Measurements from ENCODE around the gene TMEM269. TPM values are rescaled to one million over a fixed set of nuclear protein-coding genes. Genes with fewer than 3 reads are reported as not detected.
A peak's percentile ranks its signal among the peaks of the same experiment; 100 is the strongest.

TMEM269 gene, protein sequence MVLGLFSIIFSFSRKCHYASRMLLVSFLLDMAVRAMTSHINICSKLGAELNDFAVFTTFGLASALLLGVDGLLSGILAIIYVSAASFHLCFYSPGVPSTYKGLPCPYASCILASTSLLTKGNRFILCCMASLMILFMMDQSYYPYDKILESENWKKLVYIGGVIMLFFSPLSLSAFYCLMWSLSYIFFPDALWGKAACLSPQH
- total RNA-seq (2014; rRNA removed; shearing (Covaris generic)), result 0.03 TPM in 1 of 2 replicates, not detected in the other

DNA sequence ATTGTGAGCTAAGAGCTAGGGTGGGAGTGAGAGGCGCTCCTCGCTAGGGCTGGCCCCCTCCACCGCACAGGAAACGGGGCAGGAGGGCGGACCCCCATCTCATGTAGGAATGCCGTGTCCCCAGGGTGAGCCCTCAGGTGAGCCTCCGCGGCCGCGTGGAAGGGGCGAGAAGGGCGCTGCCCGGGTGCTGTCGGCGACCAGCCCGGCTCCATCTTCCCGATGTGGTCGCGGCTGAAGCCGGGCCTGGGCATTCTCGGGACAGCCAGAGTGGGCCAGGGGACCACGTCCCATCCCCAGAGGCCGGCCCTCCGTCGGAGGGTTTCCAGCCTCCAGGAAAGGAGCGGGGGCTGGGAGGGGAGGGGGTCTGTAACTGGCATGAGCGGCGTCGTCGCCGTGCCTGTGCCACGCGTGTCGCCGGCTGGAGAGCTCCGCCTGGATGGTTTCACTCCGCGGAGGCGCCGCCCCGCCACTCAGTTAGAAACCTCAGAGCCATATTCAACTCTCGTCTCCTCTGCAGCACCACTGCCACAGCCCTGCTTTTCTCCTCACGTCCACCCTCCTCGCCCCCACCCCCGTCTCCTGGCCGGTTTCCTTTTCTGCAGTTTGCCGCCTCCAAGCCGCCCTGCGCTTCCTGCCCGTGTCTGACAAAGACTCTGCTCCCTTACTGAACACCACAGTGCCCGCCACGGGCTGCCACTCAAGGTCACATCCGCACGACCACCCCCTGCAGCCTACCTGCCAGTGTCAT, at the start of gene TMEM269:
Gene TMEM269, plus strand, starts transcription at position 46 of the 748 bp plus-strand sequence. CDS start 4,903 bp downstream, outside the sequence.
- DNase-seq (ENCODE audit: low read depth), result peak; percentile 17

DNA sequence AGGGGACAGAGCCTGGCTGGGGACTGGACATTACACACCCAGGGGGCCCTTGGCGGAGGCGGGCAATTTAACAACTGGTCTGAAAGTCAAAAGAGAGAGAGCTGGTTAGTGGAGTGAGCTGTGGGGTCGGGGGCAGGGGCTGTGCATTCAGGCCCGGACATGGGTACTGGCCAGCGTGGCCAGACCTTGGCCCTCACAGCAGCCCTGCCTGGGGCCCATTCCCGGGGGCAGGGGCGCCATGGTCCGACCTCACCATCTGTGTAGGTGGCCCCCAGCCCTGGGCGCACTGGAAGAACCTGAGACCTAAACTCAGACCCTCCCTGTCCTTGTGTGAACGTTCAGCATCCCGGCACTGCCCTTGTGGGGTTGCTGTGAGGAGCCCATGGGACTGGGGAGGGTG, 49.7 kb upstream of the TMEM269 start:
- DNase-seq (ENCODE audit: low read depth), result no peak

DNA sequence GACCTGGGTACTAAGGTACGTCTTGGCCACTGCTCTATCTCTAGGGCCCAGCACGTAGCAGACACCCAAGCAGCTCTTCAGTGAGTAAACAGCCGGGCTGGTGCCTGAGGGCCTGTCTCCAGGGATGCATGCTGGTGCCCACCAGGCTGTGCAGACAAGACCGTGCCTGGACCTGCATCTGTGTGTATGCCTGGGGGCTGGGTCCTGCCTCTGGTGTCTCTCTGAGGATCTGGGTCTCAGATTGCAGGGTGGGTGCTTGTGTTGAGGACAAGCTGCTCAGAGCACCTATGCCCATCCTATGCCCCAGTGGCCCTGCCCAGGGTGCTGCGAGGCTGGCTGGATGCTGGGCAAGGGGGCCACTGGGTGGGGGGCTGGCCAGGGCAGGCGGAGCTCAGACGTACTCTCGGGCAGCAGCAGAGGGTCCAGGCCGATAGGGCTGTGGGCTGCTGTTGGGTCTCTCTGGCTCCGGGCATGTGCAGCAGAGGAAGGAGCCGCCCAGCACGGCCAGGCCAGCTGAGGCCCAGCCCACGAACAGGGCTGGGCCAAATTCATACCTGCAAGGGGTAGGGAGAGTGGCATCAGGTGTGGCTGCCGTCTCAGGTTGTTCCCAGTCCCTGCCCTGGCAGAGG, 49.2 kb upstream of the TMEM269 start:
- DNase-seq (ENCODE audit: low read depth), result no peak

DNA sequence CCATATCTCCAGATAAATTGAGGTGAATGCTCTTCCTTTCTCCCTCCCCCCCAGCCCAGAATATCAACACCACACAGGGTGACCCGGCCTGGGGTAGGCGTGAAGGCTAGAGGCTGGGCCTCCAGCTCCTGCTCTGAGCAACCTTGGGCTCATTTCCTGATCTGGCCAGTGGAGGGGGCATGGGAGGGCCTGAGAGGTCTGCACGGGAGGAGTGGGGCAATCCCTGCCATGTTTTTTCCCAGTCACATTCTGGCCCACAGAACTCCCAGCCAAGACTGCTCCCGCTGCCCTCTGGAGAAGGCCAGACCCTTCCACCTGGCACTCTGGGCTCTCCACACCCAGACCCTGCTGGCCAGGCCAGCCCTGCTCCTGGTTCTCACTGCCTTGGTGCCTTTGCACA, 48.6 kb upstream of the TMEM269 start:
- DNase-seq (ENCODE audit: low read depth), result peak; percentile 43

DNA sequence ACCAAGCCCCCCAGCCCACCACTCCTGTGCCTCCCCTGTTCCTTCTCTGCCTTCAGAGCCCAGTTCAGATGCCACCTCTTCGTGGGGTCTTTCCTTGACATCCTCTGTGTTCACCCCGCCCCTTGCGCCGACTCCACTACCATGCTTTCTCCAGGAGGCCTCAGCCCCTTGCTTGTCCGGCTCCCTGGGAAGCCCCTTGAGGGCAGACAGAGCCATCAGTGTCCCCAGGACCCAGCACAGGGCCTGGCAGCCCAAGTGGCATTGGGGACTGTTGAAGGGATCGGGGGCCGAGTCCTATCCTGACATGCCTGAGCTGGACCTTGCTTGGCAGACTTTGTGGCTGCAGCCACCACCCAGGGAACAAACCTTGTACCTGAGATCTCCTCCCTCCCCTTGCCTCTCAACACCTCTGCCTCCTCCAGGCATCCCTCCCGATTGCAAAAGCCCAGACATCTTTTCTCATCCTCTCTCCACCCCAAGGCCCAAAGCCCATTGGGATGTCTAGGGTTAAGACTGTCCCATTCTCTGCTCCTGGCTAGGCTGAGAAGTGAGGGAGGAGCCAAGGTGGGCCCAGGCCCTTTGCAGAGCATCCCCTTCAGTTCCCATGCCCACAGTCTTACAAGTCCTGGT, 48.1 kb upstream of the TMEM269 start:
- DNase-seq (ENCODE audit: low read depth), result no peak

DNA sequence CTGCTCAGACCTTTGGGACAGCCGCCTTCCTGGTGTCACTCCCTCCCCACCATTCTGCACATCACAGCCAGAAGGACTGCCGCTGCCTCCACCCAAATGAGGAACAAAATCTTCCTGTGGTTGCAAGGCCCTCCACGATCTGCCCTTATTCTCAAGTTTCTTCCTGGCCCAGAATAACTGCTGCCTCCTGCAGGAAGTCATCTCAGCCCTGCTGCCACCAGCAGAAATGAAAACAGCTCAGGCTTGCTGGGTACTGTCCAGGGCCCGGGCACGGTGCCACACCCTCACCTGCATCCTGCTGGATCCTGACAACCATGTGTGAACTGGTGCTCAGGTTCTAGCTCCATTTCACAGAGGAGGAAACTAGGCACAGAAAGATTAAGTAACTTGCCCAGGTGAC, 47.5 kb upstream of the TMEM269 start:
- no peak for DNase-seq (ENCODE audit: low read depth)

DNA sequence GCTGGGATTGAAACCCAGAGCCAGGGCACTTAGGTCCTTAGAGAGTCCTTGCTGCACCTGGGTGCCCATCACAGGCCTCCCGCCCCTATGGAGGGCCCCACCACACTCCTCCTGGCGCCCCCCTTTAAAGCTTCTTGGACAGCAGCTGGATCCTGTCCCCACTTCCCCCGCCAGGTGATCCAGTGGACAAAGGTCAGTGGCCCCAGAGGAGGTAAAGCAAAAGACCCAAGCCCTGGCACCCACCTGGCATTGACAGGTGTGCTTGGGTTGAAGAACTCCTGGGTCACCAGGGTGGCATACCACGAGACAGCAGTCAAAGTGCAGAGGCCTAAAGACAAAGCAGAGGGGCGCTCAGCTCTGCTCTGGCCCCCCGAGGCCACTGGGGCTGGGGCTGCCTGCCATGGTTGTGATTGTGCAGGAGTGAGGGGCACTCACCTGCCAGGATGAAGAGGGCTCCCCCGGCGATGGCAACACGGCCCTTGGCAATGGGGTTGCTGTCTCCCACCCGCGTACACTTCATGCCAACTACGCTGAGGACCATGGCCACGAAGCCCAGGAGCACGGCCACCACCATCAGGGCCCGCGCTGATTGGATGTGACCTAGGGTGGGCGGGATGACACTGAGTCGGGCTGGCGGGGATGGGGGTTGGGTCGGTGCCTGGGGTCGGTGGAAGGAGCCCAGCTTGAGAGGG, 46.7 kb upstream of the TMEM269 start:
- no peak for DNase-seq (ENCODE audit: low read depth)

DNA sequence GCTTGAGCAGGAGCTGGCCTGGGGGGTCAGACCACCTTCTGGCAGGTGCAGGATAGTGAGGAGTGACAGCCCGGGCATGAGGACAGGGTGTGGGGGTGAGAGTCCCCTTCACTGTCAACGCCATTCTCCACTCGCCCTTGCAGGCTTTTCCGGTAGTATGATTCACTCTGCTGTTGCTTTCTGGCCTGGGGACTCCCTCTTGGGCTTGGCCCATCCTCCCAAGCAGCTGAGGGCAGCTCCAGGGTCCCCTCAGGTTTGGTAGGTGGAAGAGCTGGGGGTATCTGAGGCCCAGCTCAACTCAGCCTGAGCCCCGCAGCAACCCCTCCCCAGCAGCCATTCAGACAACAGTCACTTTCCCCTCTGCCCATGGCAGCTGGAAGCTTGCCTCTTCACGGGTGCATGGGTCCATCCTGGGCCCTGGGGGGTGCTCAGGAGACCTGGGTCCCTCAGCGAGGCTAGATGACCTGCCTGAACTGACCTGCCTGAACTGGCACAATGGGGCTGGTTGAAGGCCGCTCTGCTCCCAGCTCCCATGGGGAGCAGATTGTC, 46.0 kb upstream of the TMEM269 start:
- DNase-seq (ENCODE audit: low read depth), result no peak

DNA sequence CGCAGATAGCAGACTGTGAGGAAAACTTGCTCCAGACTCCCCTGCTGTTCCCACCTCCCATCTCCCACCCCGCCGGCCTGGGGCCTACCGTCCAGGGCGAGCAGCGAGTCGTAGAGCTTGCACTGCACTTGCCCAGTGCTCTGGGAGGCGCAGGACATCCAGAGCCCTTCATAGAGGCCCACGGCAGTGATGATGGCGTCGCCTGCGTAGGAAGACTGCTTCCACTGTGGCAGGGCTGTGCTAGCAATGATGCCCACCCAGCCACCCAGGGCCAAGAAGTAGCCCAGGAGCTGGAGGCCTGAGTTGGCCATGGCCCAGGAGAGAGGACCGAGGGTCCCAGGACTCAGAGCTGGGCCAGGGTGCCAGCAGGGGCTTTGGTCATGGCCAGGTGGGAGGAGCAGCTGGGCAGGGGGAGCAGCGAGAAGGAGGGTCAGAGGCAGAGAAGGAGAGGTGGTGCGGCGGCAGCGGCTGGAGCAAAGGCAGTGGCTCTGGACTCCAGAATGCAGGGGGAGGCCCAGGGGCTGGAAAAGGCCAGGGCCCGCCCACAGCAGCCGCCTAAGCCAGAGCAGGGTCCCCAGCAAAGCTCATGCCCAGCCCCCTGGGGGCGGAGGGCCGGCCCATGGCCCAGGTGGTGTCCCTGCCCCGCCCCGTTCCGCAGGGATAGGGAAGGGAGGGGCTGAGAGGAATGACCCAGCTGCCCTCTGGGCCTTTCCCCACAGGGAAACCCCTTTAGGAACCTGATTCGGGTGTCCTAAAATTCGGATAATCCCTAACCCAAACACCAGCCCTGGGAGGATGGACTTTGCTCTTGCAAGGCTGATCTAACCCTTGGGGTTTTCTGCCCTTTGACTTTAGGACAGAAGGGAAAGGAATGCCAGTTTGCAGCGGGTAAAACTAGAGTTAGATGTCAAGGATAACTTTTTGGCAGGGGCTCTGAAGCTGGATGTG, 44.8 kb upstream of the TMEM269 start, which contains the start of gene CLDN19:
Gene CLDN19, minus strand, starts transcription at position 484 of the 948 bp plus-strand sequence. Its CDS starts 173 bp downstream, at position 311.
- no peak for DNase-seq (ENCODE audit: low read depth)

DNA sequence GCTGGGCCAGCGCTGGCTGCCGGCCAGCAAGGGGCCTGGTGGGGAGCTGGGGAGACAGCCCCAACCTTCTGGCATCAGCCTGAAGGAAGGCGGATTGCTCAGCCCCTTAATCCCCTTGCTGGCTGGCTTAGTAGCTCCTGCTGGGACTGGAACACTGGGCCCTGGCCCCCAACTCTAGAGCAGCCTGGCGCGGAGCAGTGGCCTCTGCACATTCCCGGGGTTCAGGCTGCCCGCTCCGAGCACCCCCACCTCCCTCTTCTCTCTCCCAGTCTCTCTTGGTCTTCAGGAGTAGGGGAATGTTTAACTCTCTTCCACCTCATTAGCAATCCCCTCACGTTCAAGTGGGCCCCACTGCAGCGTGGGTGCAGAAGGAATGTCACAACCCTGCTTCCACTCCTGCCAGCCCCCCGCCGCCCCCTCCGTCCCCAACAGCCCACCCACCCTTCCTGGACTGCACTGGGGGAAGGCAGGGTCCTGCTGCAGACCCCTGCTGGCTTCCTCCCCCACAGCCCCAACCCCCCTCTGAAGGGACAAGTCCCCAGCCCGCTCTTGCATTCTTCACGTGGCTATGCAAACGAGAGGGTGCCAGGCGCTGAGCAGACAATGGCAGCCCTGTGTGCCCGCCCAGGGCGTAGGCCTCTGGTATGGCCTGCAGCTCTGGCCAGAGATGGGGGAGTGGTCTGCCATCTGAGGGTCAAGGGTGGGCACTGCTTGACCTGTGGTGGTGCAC, 43.8 kb upstream of the TMEM269 start:
- no peak for DNase-seq (ENCODE audit: low read depth)

DNA sequence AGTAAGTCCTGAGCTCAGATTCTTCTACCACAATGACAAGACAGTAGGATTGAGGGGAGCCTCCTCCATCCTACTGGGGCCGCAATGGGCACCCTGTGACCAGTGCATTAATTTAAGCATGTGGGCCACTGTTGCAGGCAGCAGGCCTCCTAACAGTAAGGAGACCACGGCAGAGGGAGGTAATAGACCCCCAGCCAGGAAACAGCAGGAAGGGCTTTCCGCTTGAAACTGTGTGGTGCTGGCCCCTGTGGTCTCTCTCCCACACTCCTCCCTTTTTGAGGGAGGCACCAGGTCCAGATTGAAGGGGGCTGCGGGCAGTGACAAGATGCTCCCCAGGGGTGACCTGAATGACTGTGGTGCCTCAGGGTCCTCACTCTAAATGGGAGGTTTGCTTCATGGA, 43.1 kb upstream of the TMEM269 start:
- DNase-seq (ENCODE audit: low read depth), result no peak

DNA sequence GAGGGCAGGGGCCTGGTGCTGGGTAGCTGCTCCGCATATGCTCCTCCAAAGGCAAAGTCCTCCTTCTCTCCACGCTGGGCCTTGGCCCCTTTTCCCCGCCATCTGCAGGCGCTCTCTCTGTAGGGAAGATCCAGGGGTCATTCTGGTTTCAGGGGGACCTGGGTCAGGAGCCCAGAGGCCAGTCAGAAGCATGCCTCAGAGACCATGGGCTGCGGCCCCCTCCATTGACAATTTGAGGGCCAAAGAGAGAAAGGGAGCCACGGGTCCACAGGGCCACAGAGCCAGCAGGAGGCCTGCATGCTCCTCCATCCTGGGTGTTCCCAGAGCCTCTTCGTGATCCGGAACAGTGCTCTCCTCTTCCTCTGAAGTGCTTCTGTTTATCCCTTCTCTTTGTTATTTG, 42.6 kb upstream of the TMEM269 start:
- no peak for DNase-seq (ENCODE audit: low read depth)

DNA sequence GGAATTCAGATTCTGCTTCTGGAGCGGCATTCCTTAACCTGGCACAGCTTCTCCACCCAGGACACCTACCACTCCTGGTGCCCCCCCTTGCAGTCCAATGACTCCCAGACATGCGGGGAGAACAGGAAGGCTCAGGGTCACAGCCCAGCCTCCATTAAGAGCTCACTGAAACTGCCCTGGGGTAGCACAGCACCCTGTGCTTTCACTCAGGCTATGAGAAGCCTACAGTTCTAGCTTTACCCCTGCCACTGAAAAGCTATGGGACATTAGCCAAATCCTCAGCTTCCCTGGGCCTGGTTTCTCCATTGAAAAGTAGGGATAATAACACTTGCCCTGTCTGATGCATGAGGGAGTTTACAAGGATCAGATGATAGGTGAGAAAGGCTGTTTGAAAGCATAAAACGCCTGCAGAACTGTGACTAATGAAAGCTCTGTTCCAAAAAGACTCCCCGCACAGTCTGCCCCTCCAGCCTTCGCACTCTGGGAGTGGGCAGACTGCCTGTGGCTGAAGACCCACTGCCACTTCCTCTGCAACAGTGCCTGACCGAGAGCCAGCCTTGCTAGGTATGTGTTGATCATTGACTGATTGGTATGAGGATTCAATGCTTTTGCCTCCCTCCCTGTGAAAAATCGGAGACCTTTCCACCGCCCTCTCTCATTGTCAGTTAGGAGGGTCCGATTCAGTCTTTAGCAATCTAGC, 42.0 kb upstream of the TMEM269 start:
- DNase-seq (ENCODE audit: low read depth), result no peak

DNA sequence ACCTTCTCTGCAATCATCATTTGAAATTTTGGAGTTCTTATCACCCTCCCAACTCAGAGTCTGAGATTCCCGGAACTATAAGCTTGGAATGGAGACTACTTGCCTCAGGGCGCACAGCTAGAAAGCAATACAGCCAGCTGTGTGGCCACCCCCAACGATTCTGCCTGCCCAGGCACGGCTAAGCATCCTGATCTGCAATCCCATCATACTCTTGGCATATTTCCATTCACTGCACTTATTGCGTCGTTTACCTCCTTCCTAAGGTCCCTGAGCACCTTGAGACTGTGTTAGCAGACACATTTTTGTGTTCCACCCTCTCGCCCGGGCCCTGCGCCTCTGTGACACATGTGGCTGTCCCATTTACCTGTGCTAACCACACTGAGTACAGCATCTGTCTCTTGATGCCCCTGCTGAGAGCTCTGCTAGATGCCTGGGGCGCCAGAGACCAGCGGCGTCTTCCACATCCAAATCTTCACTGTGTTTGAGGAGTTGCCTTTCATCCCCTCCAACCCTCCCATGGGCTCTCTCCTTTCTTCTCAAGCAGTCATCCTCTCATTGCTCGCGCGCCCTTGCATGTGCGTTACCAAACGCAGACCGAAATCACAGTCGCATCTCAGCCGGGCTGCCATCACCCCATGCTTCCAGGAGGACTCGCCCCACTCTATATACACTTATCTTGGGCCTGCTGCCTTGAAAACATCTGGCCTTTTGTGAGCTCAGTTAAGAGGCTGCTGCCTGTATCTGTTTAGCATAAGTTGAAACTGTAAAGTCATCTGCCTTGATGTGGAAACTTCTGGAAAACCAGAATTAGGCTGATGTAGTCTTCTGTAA, 41.3 kb upstream of the TMEM269 start:
- DNase-seq (ENCODE audit: low read depth), result no peak

DNA sequence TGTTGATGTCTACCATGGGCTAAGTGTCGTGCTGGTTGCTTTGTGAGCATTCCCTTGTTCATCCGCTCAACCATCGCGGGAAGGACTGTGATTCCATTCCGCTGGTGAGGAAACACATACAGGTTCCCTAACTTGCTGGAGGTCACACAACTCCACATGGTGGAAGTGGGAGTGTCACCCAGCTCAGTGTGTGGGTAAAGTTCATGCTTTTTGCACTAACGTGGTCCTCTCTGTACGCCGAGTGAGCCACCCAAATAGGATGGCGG, 40.7 kb upstream of the TMEM269 start:
- no peak for DNase-seq (ENCODE audit: low read depth)

DNA sequence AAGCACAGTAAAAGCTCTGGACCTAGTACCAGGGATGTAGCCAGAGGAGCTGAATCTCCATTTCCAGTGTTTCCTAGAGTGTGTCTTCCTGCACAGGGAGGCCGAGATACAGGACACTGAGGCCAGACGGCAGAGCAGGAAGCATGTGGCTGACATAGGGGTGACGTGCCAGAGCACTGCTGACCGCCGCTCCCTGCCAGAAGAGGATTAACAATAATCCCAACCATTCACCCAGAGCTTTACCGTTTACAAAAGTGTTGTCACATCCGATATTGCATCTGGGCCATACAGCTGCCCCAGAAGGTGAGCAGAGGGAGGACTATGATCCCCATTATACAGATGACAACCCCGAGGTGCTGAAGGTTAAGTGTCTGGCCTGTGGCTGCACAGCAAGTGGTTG, 38.9 kb upstream of the TMEM269 start:
- no peak for DNase-seq (ENCODE audit: low read depth)

DNA sequence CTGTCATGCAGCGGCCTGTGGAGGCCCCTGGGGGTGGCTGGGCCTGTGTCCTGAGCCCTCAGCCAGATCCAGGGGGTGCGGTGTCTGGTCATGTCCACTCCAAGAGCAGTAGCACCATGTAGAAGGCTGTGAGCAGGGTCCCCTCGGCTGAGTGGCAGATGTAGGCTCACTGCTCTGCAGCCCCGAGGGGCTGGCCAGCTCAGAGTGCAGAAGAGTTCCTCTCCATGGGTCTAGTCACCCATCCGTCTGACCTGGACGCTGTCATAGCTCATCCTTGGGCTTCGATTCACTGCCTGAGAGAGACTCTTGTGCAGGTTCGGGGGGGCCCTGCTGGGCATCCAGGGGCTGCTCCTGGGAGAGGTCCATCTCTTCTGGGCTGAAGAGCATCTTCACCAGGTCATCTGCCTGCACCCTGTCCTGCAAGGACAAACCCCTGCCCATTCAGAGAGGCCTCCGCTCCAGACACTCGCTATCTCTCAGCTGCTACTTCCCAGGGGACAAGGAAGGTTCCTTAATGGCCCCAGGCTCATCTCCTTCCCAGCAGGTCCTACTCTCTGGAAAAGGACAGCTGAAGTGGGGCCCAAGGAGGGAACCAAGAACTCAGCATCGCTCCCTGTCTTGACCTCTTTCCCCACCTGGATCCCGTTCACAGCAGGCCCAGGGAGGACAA, 38.2 kb upstream of the TMEM269 start:
- no peak for DNase-seq (ENCODE audit: low read depth)

DNA sequence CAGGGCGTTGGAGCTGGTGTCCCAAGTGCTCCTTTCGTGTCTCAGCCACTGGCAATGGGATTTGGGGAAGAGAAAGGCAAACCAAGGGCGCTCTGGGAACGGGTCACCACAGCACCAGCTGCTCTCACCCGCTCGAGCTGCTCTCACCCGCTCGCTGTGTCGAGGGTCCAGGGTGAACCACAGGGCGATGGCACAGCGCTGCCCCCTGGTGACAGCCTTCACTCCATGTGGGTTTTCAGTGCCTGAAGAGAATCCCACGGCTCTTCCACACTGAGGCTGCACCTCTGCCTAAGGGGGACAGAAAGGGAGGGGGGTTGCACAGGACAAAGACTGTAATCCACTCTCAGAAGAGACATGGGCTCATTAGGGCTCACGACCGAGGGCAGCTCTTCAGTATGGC, 37.7 kb upstream of the TMEM269 start:
- DNase-seq (ENCODE audit: low read depth), result no peak
